IMR-90 (cell line): ENCODE results near the gene ERAP2. TPM values are rescaled to one million over a fixed set of nuclear protein-coding genes. Genes with fewer than 3 reads are reported as not detected.
"Not testable (repeated sequence)": the region's sequence is repeated elsewhere in the genome, so short reads cannot be mapped to it uniquely, and the experiment has no call there.

Source experiments
- ATAC-seq: fragments of 200-7000 bp; cut with Tn5 transposase; 2 replicates; pipeline ENCODE4 v1.9.1; 2020; ENCODE audit warnings: low read depth, mild to moderate bottlenecking, moderate library complexity
- BruUV-seq: library from RNA; stranded (reverse); fragments of 400-500 nt; replicated peaks from 2 replicates; lab custom pipeline; 2021; lab: Mats Ljungman, UMichigan
- CTCF ChIA-PET: fragments of 300-600 bp; formaldehyde crosslinking; extraction: SDS; loops from one replicate; lab custom pipeline; 2021; ENCODE audit warnings: antibody characterized with exemption; lab: Yijun Ruan, JAX
- POLR2A ChIA-PET: fragments of 300-600 bp; sonication (Branson Sonifier 250); formaldehyde crosslinking; loops from one replicate; lab custom pipeline; 2022; ENCODE audit warnings: antibody characterized with exemption; ENCODE audit not compliant: unreplicated experiment; lab: Charles Lee
- DNase-seq: peaks from one replicate; pipeline ENCODE4 v3.0.0; 2013
- H2AFZ ChIP-seq: replicated peaks from 2 replicates; pipeline ENCODE3; 2013; ENCODE audit warnings: low read length, mild to moderate bottlenecking; ENCODE audit not compliant: poor library complexity
- H2AK5ac ChIP-seq: 2 replicates; pipeline ENCODE4 v1.6.1; 2013; ENCODE audit warnings: low read depth, low read length, inconsistent platforms
- H2AK9ac ChIP-seq: replicated peaks from 2 replicates; pipeline ENCODE3; 2013; ENCODE audit warnings: mild to moderate bottlenecking, low read depth, low read length, moderate library complexity; ENCODE audit not compliant: poor library complexity
- H2BK120ac ChIP-seq: 2 replicates; pipeline ENCODE4 v1.6.1; 2013; ENCODE audit warnings: low read depth, low read length, inconsistent platforms
- H2BK15ac ChIP-seq: 3 replicates; pipeline ENCODE4 v1.6.1; 2013; ENCODE audit warnings: low read depth, low read length, inconsistent platforms
- H2BK20ac ChIP-seq: 2 replicates; pipeline ENCODE4 v1.6.1; 2013; ENCODE audit warnings: low read depth, mild to moderate bottlenecking, inconsistent platforms, low read length, moderate library complexity
- H2BK5ac ChIP-seq: 2 replicates; pipeline ENCODE4 v1.6.1; 2013; ENCODE audit warnings: mild to moderate bottlenecking, low read depth, low read length, inconsistent platforms; ENCODE audit not compliant: poor library complexity, severe bottlenecking
- H3K14ac ChIP-seq: replicated peaks from 2 replicates; pipeline ENCODE4 v1.6.1; 2013; ENCODE audit warnings: low read depth, low read length, inconsistent platforms
- H3K18ac ChIP-seq: 2 replicates; pipeline ENCODE4 v1.6.1; 2013; ENCODE audit warnings: low read depth, low read length, control low read depth
- H3K23ac ChIP-seq: 2 replicates; pipeline ENCODE4 v1.6.1; 2013; ENCODE audit warnings: low read depth, low read length, inconsistent platforms
- H3K27ac ChIP-seq: 2 replicates; pipeline ENCODE4 v1.5.1; 2013; ENCODE audit warnings: mild to moderate bottlenecking, control low read depth, low read length; ENCODE audit not compliant: insufficient read depth
- H3K27me3 ChIP-seq: 2 replicates; pipeline ENCODE4 v1.6.1; 2013; ENCODE audit warnings: low read length; ENCODE audit not compliant: control insufficient read depth, insufficient read depth
- H3K36me3 ChIP-seq: 2 replicates; pipeline ENCODE4 v1.6.1; 2013; ENCODE audit warnings: low read length, mixed read lengths; ENCODE audit not compliant: control insufficient read depth, insufficient read depth
- H3K4ac ChIP-seq: 2 replicates; pipeline ENCODE4 v1.6.1; 2013; ENCODE audit warnings: low read depth, low read length, inconsistent platforms
- H3K4me1 ChIP-seq: 2 replicates; pipeline ENCODE4 v1.6.1; 2013; ENCODE audit warnings: low read length, mixed read lengths; ENCODE audit not compliant: control insufficient read depth, insufficient read depth
- H3K4me2 ChIP-seq: 2 replicates; pipeline ENCODE4 v1.6.1; 2013; ENCODE audit warnings: low read depth, mild to moderate bottlenecking, control low read depth, low read length, moderate library complexity
- H3K4me3 ChIP-seq: 2 replicates; pipeline ENCODE4 v1.5.1; 2013; ENCODE audit warnings: low read depth, mild to moderate bottlenecking, control low read depth, low read length, moderate library complexity; ENCODE audit not compliant: insufficient read depth
- H3K56ac ChIP-seq: 2 replicates; pipeline ENCODE4 v1.6.1; 2013; ENCODE audit warnings: low read length, inconsistent platforms; ENCODE audit not compliant: insufficient read depth; ENCODE audit errors: extremely low read depth
- H3K79me1 ChIP-seq, 2 experiments: 2 replicates each; pipeline ENCODE4 v1.6.1; 2013; ENCODE audit warnings: low read length in 2 of 2, inconsistent platforms in 1 of 2, low read depth in 1 of 2
- H3K9ac ChIP-seq: 2 replicates; pipeline ENCODE4 v1.6.1; 2013; ENCODE audit warnings: low read depth, low read length, control low read depth
- H3K9me1 ChIP-seq: 2 replicates; pipeline ENCODE4 v1.6.1; 2013; ENCODE audit warnings: low read length, inconsistent platforms; ENCODE audit not compliant: insufficient read depth
- H3K9me3 ChIP-seq: 2 replicates; pipeline ENCODE4 v1.6.1; 2013; ENCODE audit warnings: low read length; ENCODE audit not compliant: control insufficient read depth, insufficient read depth
- H4K20me1 ChIP-seq: 2 replicates; pipeline ENCODE4 v1.6.1; 2013; ENCODE audit warnings: low read length, inconsistent platforms; ENCODE audit not compliant: insufficient read depth
- H4K5ac ChIP-seq: 2 replicates; pipeline ENCODE4 v1.6.1; 2013; ENCODE audit warnings: mild to moderate bottlenecking, low read depth, low read length, control low read depth
- H4K8ac ChIP-seq, 2 experiments: 2 replicates each; pipeline ENCODE4 v1.6.1; 2013; ENCODE audit warnings: low read depth in 2 of 2, low read length in 2 of 2, control low read depth in 1 of 2, inconsistent platforms in 1 of 2
- H4K91ac ChIP-seq: 2 replicates; pipeline ENCODE4 v1.6.1; 2013; ENCODE audit warnings: low read depth, low read length, inconsistent platforms; ENCODE audit not compliant: insufficient read depth
- MAFK ChIP-seq: IDR thresholded peaks from 2 replicates; pipeline ENCODE4 v1.6.1; 2012; ENCODE audit warnings: low read depth, low read length, improper control_type of control experiment
- MXI1 ChIP-seq: IDR thresholded peaks from 2 replicates; pipeline ENCODE4 v1.6.1; 2012; ENCODE audit warnings: low read depth, mild to moderate bottlenecking, low read length, moderate library complexity, borderline replicate concordance
- NFE2L2 ChIP-seq: fragments of 150-350 bp; IDR thresholded peaks from 2 replicates; pipeline ENCODE4 v1.6.1; 2016; ENCODE audit warnings: low read depth, mild to moderate bottlenecking, low read length
- RCOR1 ChIP-seq: IDR thresholded peaks from 2 replicates; pipeline ENCODE4 v1.6.1; 2012; ENCODE audit warnings: mild to moderate bottlenecking, low read length, improper control_type of control experiment; ENCODE audit not compliant: insufficient replicate concordance
- SMC3 ChIP-seq: fragments of 150-350 bp; IDR thresholded peaks from 2 replicates; pipeline ENCODE4 v1.6.1; 2016; ENCODE audit warnings: low read depth, mild to moderate bottlenecking, antibody characterized with exemption, low read length, moderate library complexity
- WGBS, 2 experiments: methylation state at CpG; one replicate each; pipeline versions ENCODE4 v1.1.5 to v1.1.7; 2013; ENCODE audit warnings: missing lambda C conversion rate in 2 of 2; ENCODE audit not compliant: insufficient read length in 1 of 2; ENCODE audit errors: extremely low coverage in 2 of 2; 5-methylcytosine and 5-hydroxymethylcytosine counted together
- dilution Hi-C: fragments of 300-500 bp; cut with HindIII; formaldehyde crosslinking; loops from one replicate; pipeline ENCODE4 v1.14.3; 2018; ENCODE audit warnings: low sequenced_read_pairs; ENCODE audit not compliant: unreplicated experiment
- in situ Hi-C: fragments of 300-500 bp; cut with MboI; formaldehyde crosslinking; loops from 3 replicates; pipeline ENCODE4 v1.14.3; 2019; ENCODE audit warnings: low sequenced_read_pairs, inconsistent platforms, mixed read lengths
- intact Hi-C: fragments of 100-400 bp; cut with micrococcal nuclease; formaldehyde crosslinking; loops from 2 replicates; pipeline ENCODE4 v1.10.0; 2022
- polyA plus RNA-seq, 3 experiments: library from polyadenylated mRNA; depleted of rRNA; stranded (reverse); fragments of >200 nt; gene quantifications; 2 replicates each; pipeline ENCODE4 v1.2.3, GENCODE V29; 2012; ENCODE audit warnings: low replicate concordance in 1 of 3
- total RNA-seq: library from RNA; depleted of rRNA; stranded (reverse); fragments of >200 nt; gene quantifications from 2 replicates; pipeline ENCODE4 v1.2.3, GENCODE V29; 2012
- TF ChIP-seq, protein P1 (sequence below): fragments of 150-350 bp; IDR thresholded peaks from 2 replicates; pipeline ENCODE4 v1.6.1; 2017; ENCODE audit warnings: mild to moderate bottlenecking, antibody characterized with exemption, low read length, low read depth

Gene ERAP2
- total and polyA plus RNA-seq, 2 of the 4 experiments (the other 2 are of a cell fraction): 10.6 to 21.3 TPM

DNA sequence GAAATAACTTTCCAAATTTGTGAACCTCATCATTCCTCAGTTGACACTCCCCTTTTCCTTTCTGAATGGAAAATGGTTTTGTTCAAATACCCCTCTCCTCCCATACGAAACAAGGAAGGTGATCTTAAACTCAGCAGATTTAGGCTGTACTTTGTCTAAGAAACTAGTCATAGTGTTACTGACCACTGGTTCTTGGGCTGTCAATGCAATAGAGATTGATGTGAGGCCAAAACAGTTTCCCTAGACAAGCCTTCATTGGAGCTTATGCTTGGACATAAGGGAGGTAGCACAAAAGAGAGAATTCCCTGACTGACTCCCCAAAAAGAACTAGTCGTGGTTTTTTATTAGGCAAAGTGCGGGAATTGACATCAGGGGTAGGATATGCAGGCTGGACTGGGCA is 54.3 kb downstream of the ERAP2 start:
- Histone ChIP-seq H4K8ac (no peak overlapping the region), H3K27ac (no peak overlapping the region), H3K27me3 (no peaks in the 10 kb centered on the region), H3K4me3 (no peak overlapping the region), H3K18ac (no peak overlapping the region), H3K9me3 (no peaks in the 10 kb centered on the region), H3K79me1 (peaks cover 0 to 12% of the 10 kb centered on the region in 2 experiments; a peak in 2 of 4 replicates), H4K91ac (no peak overlapping the region), H2BK5ac (no peak overlapping the region), H3K36me3 (no peaks in the 10 kb centered on the region), H3K56ac (no peak overlapping the region), H2BK20ac (no peak overlapping the region), H3K4me1 (no peaks in the 10 kb centered on the region; the same call in 1 of the 2 replicates), H4K5ac (no peak overlapping the region), H2BK15ac (no peak overlapping the region), H3K23ac (no peak overlapping the region), H3K9ac (no peak overlapping the region), H2AK5ac (no peak overlapping the region), H3K9me1 (no peaks in the 10 kb centered on the region; the same call in 1 of the 2 replicates), H3K14ac (no peak overlapping the region), H2BK120ac (no peak overlapping the region), H3K4ac (no peak overlapping the region), H4K20me1 (no peaks in the 10 kb centered on the region), H2AFZ (no peak overlapping the region), H2AK9ac (no peak overlapping the region), H3K4me2 (no peak overlapping the region)
- dilution Hi-C loops (no loop called here), intact Hi-C loops (no loop called here), in situ Hi-C loops (no loop called here)
- no peak for ATAC-seq
- BruUV-seq: no TSS peak
- DNase-seq: no peak
- TF ChIP-seq MXI1: no peak
- no peak for TF ChIP-seq SMC3
- TF ChIP-seq RCOR1: no peak
- no peak for TF ChIP-seq MAFK
- TF ChIP-seq, protein P1, sequence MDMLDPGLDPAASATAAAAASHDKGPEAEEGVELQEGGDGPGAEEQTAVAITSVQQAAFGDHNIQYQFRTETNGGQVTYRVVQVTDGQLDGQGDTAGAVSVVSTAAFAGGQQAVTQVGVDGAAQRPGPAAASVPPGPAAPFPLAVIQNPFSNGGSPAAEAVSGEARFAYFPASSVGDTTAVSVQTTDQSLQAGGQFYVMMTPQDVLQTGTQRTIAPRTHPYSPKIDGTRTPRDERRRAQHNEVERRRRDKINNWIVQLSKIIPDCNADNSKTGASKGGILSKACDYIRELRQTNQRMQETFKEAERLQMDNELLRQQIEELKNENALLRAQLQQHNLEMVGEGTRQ: no peak
- no peak for TF ChIP-seq NFE2L2
- ChIA-PET CTCF (no interaction called here), POLR2A (no interaction called here)
- 100% methylated on average over 1 of the region's 3 CpGs; no CpG with 5 or more reads in 1 of the 2 experiments for WGBS, 2 experiments

DNA sequence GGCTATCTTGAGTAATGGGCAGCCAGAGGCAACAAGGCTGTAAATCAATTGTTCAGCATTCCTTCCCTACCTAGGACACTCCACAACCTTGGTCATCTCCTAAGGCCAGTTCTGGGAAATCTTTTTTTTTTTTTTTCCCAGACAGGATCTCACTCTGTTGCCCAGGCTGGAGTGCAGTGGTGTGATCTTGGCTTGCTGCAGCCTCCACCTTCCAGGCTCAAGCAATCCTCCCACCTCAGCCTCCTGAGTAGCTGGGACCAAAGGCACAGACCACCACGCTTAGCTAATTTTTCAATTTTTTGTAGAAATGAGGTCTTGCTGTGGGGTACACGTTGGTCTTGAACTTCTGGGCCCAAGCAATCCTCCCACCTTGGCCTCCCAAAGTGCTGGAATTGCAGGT is 54.7 kb downstream of the ERAP2 start:
- H2BK20ac ChIP-seq, H4K8ac ChIP-seq, H3K14ac ChIP-seq, H2AK9ac ChIP-seq, H3K18ac ChIP-seq, DNase-seq, ATAC-seq, H3K36me3 ChIP-seq, POLR2A ChIA-PET, in situ Hi-C loops, dilution Hi-C loops, intact Hi-C loops, H2AFZ ChIP-seq, H4K91ac ChIP-seq, H4K20me1 ChIP-seq, H4K5ac ChIP-seq, H3K27me3 ChIP-seq, H3K56ac ChIP-seq, H3K4me3 ChIP-seq, H3K27ac ChIP-seq, H2BK5ac ChIP-seq, H3K4ac ChIP-seq, H3K9me1 ChIP-seq, H3K4me1 ChIP-seq, H2BK15ac ChIP-seq, H2AK5ac ChIP-seq, H3K9me3 ChIP-seq, H3K9ac ChIP-seq, H3K4me2 ChIP-seq, H2BK120ac ChIP-seq, H3K23ac ChIP-seq, BruUV-seq, CTCF ChIA-PET: not testable (repeated sequence)
- peaks cover 0 to 12% of the 10 kb centered on the region in 2 experiments; a peak in 2 of 4 replicates for H3K79me1 ChIP-seq
- whole genome bisulfite sequencing, 2 experiments: no CpG with 5 or more reads among the region's 2 CpGs
